HG03139 (cell line): Measurements from ENCODE around the gene GRIN2C.

Source experiments
- ATAC-seq: cut with Tn5 transposase; IDR thresholded peaks from one replicate; pipeline ENCODE4 v1.9.1; 2021; ENCODE audit not compliant: unreplicated experiment

Gene GRIN2C

GRCh38 chr17:74804683-74805082, 55.0 kb downstream of the GRIN2C start:
- ATAC-seq: no peak

- ATAC-seq: no peak
These were observed 55.7 kb downstream of the GRIN2C start for GRCh38 chr17:74803971-74804370.

DNA sequence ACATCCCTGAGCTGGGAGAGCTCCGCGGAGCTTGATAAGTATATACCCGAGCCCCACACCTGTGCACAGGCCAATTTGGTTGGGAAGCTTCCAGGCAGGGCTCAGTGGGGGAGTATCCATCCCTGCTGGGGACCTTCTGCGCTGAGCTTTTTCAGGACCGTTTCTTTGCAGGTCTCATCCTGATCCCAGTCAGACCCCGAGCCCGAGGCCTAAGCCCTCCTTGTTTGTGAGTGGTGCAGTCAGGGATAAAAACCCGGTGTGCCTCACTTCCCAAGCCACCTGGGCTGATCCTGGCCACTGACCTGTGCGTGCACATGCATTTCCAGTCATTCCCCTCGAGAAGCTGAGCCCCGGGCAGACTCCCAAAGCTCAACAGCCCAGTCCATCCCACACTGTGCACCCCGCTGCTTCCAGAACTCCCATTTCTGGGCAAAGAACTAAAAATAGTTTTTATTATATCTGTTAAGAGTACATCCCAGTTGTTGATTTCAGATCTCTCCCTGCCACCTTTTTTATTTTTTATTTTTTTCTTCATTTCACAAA, 56.2 kb downstream of the GRIN2C start:
- ATAC-seq: no peak

GRCh38 chr17:74801896-74802295, 57.8 kb downstream of the GRIN2C start:
- ATAC-seq: no peak

DNA sequence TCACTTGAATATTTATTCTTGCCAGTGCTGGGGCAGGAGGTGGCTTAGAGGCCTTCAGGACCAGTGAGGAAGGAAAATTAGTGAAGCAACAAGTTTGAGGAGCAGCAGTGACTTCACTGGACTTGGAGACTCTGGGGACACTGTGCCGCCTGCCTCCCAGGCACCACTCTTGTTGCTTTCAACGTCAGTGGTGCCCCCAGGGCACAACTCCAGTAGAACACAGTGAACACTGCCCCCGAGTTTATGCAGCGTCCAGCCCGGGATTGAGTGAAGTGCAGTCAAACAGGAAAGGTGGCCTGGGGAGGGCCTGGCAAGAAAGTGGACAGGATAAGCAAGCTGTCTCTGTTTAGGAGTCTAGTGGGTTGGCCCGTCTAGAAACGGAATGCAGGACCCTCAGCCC, 59.2 kb downstream of the GRIN2C start:
- ATAC-seq: no peak

DNA sequence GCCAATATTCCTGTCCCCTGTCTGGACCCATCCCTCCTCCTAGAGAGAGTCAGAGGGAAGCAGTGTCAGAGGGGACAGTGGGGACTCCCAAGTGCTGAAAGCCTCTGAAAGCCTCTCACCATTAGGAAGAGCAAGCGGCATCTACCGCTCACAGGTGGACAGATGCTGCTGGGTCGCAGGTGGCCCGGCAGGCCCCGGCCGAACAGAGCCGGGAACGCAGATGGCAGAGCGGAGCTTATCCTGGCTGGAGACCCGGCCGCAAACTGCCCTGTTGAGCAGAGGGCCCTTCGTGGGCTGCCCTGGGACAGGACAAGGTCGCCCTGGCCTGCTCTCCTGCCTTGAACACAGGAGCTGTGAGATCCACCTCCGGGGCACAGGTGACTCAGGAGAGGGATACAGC, 60.6 kb downstream of the GRIN2C start:
- ATAC-seq: no peak

DNA sequence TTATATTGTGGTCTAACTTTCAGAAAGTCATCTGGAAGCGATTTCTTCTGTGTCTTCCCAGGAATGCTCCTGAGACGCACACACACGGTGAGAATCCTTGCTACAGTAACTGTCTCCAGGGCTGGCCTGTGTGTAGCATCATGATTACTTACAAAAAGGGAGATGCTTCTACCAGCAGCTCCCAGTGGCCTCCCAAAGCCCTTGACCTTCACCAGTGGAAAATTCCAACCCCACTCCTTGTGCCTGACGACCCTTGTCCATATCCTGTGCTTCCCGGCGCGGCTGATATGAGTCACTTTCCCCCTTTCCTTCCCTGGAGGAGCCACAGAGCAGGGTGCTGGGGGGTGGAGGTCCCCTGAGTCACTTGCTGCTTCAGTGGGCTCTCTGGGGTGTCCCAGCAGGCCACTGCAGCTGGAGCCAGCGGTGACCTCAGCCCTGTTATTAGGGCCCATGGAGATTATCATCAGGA, 61.4 kb downstream of the GRIN2C start:
- no peak for ATAC-seq

DNA sequence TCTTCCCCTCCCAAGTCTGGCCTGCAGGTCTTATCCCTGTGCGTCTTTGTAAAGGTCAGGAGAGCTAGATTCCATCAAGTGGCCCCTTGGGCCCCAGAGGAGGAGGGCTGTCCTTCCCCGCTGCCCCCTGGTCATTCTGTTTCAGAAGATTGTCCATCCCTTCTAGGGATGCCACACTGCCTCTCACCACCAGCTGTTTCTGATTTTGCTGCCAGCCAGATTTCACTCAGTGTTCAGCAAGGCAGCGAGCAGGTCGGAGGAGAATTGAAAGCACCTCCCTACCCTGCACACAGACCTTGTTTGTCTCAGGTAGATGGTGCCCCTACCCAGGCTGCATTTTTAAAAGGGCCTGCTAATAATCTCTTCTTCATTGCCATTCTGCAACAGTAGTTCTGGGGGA, 61.9 kb downstream of the GRIN2C start:
- no peak for ATAC-seq

DNA sequence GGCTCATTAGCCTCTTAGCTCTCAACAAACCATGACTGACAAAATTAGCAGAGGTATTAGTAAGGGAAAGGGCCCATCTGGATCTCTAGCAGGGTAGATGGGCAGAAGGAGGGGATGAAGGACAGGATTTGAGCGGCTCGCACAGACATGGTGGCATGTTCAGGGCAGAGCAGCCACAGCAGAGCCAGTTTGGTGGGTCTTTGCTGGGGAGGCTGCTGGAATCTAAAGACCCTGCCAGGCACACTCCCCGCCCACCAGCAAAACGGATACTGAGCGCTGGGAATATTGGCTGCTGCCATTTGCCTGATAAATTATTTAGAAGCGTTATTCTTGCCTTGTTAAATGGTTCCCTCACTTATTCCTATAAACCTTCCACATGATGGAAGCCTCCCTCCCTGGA, 62.8 kb downstream of the GRIN2C start:
- ATAC-seq: no peak

GRCh38 chr17:74796211-74796610, 63.5 kb downstream of the GRIN2C start:
- no peak for ATAC-seq

DNA sequence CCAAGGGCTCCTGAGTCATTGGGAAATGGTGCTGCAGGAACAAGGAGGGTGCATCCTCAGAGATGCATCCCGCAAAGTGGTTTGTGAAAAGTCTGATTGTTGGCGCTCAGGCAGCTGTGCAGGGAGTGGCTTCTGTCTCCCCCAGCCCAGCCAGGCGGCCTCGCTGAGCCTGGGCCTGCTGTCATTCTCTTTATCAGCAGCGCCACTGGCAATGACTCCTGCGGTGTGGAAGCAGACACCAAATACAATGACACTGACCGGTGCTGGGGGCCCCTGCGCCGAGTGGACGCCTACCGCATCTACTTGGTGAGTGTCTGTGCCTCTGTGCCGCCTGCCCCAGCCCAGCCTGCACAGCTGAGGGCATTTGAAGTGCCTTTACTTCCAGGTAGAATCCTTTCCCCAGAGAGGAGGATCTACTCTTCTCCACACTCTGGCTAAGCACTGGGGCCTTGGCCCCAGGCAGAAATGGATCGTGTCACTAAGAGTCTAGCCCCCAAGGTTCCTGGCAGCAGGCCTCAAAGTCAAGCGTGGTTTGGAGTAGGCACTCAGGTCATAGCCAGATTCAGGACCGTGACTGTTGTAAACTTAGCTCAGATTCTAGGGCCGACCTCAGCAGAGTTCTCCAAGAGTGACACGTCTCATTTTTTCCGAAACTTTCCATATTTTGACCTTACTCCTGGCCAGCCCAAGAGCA, 64.2 kb downstream of the GRIN2C start:
- ATAC-seq: no peak

DNA sequence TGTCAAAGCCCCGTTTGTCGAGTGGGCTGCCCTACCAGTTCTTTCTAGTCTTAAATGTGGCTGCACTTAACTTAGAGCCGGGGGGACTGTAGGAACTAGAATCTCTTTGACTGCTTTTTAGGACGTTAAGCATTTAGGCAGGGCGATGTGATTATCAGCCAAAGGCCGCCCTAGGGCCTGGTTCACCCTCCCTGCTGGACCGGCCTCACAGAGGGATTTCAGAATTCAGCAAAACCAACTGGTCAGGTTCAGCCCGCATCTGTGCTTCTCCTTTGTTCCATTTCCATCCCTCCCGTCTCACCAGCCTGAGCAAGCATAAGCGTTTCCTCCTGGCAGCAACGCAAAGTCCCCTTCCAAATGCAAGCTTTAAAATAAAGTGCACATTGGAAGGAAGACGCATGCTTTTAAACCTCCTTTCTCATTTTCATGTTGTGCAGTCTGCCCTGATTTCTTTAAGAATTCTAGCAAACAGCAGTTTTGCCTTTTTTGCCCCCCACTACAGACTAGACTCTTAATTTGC, 67.0 kb downstream of the GRIN2C start:
- ATAC-seq: no peak
